Neural cell (in vitro differentiated cells): ENCODE data around the gene H1-8. TPM values are rescaled to one million over a fixed set of nuclear protein-coding genes. Genes with fewer than 3 reads are reported as not detected.

Experiments
- H2AFZ ChIP-seq: fragments of 200-600, 300-800 bp; sonication (generic), shearing (Covaris generic); 2 replicates; pipeline ENCODE4 v1.6.0; 2014; ENCODE audit warnings: low read depth, mild to moderate bottlenecking, antibody characterized with exemption, low read length, moderate library complexity
- H3F3A ChIP-seq: fragments of 200-600 bp; shearing (Covaris generic); 2 replicates; pipeline ENCODE4 v1.6.1; 2016; ENCODE audit warnings: mild to moderate bottlenecking, moderate library complexity, mixed read lengths, antibody characterized with exemption, low read length; ENCODE audit not compliant: insufficient read depth, poor library complexity, severe bottlenecking
- H3K27ac ChIP-seq: fragments of 200-600, 300-800 bp; sonication (generic), shearing (Covaris generic); 2 replicates; pipeline ENCODE4 v1.5.1; 2014; ENCODE audit warnings: mild to moderate bottlenecking, low read length, moderate library complexity
- H3K27me3 ChIP-seq: fragments of 300-800, 200-600 bp; sonication (generic), shearing (Covaris generic); 2 replicates; pipeline ENCODE4 v1.6.0; 2014; ENCODE audit warnings: mild to moderate bottlenecking, low read depth, low read length, moderate library complexity; ENCODE audit not compliant: insufficient read depth
- H3K36me3 ChIP-seq: fragments of 300-800, 200-600 bp; sonication (generic), shearing (Covaris generic); 2 replicates; pipeline ENCODE4 v1.5.1; 2014; ENCODE audit warnings: mild to moderate bottlenecking, antibody characterized with exemption, low read length, moderate library complexity; ENCODE audit not compliant: insufficient read depth
- H3K4me2 ChIP-seq: fragments of 300-800, 200-600 bp; sonication (generic), shearing (Covaris generic); 2 replicates; pipeline ENCODE4 v1.6.0; 2014; ENCODE audit warnings: mild to moderate bottlenecking, low read length
- H3K4me3 ChIP-seq: fragments of 300-800, 200-600 bp; sonication (generic), shearing (Covaris generic); 2 replicates; pipeline ENCODE4 v1.5.1; 2014; ENCODE audit warnings: mild to moderate bottlenecking, low read length, moderate library complexity
- H3K79me2 ChIP-seq: fragments of 200-600 bp; shearing (Covaris generic); replicated peaks from 2 replicates; pipeline ENCODE4 v1.6.0; 2014; ENCODE audit warnings: mild to moderate bottlenecking, low read length, moderate library complexity; ENCODE audit not compliant: insufficient read depth
- H3K9ac ChIP-seq: fragments of 300-800, 200-600 bp; sonication (generic), shearing (Covaris generic); 2 replicates; pipeline ENCODE4 v1.6.1; 2016; ENCODE audit warnings: mild to moderate bottlenecking, low read length, mixed read lengths
- H3K9me2 ChIP-seq: fragments of 200-600 bp; shearing (Covaris generic); 2 replicates; pipeline ENCODE4 v1.6.1; 2016; ENCODE audit warnings: mild to moderate bottlenecking, low read length, mixed read lengths; ENCODE audit not compliant: insufficient read depth
- H3K9me3 ChIP-seq: fragments of 200-600, 300-800 bp; sonication (generic), shearing (Covaris generic); 2 replicates; pipeline ENCODE4 v1.6.1; 2016; ENCODE audit warnings: mild to moderate bottlenecking, mixed run types, low read length, moderate library complexity, mixed read lengths
- H4K20me1 ChIP-seq: fragments of 200-600 bp; shearing (Covaris generic); 2 replicates; pipeline ENCODE4 v1.6.1; 2016; ENCODE audit warnings: mild to moderate bottlenecking, mixed run types; ENCODE audit not compliant: insufficient read depth
- EP300 ChIP-seq: fragments of 450-650 bp; conservative IDR thresholded peaks from 2 replicates; pipeline ENCODE4 v1.6.1; 2014; ENCODE audit warnings: antibody characterized with exemption, mild to moderate bottlenecking, moderate library complexity; ENCODE audit not compliant: poor library complexity, severe bottlenecking
- EZH2 ChIP-seq: fragments of 200-600, 300-800 bp; shearing (Covaris generic), sonication (generic); IDR thresholded peaks from 2 replicates; pipeline ENCODE4 v1.6.1; 2014; ENCODE audit warnings: antibody characterized with exemption, low read length, borderline replicate concordance, mild to moderate bottlenecking; ENCODE audit not compliant: insufficient read depth, poor library complexity, severe bottlenecking
- MXI1 ChIP-seq: fragments of 450-650 bp; conservative IDR thresholded peaks from 2 replicates; pipeline ENCODE4 v1.6.1; 2014; ENCODE audit warnings: antibody characterized with exemption, mild to moderate bottlenecking; ENCODE audit not compliant: poor library complexity, severe bottlenecking
- POLR2AphosphoS5 ChIP-seq: IDR thresholded peaks from 2 replicates; pipeline ENCODE4 v1.6.1; 2012
- RAD21 ChIP-seq: fragments of 450-650 bp; conservative IDR thresholded peaks from 2 replicates; pipeline ENCODE4 v1.6.1; 2014; ENCODE audit warnings: antibody characterized with exemption, mild to moderate bottlenecking, moderate library complexity
- SMC3 ChIP-seq: fragments of 450-650 bp; conservative IDR thresholded peaks from 2 replicates; pipeline ENCODE4 v1.6.1; 2014; ENCODE audit warnings: antibody characterized with exemption, mild to moderate bottlenecking, moderate library complexity; ENCODE audit not compliant: poor library complexity
- TAF1 ChIP-seq: IDR thresholded peaks from 2 replicates; pipeline ENCODE4 v1.6.1; 2012; ENCODE audit warnings: low read depth
- polyA plus RNA-seq: library from polyadenylated mRNA; depleted of rRNA; stranded (reverse); fragments of >200 nt; gene quantifications from 2 replicates; pipeline ENCODE4 v1.2.3, GENCODE V29; 2014
- TF ChIP-seq, protein P1 (sequence below): fragments of 450-650 bp; IDR thresholded peaks from 2 replicates; pipeline ENCODE4 v1.5.1; 2014; ENCODE audit warnings: antibody characterized with exemption, mild to moderate bottlenecking, moderate library complexity; ENCODE audit not compliant: poor library complexity, severe bottlenecking
- TF ChIP-seq, protein P2 (sequence below): IDR thresholded peaks from 2 replicates; pipeline ENCODE4 v1.6.1; 2012; ENCODE audit warnings: borderline replicate concordance

Gene H1-8
- polyA plus RNA-seq, 1 donor from 2014 or later: not detected

DNA sequence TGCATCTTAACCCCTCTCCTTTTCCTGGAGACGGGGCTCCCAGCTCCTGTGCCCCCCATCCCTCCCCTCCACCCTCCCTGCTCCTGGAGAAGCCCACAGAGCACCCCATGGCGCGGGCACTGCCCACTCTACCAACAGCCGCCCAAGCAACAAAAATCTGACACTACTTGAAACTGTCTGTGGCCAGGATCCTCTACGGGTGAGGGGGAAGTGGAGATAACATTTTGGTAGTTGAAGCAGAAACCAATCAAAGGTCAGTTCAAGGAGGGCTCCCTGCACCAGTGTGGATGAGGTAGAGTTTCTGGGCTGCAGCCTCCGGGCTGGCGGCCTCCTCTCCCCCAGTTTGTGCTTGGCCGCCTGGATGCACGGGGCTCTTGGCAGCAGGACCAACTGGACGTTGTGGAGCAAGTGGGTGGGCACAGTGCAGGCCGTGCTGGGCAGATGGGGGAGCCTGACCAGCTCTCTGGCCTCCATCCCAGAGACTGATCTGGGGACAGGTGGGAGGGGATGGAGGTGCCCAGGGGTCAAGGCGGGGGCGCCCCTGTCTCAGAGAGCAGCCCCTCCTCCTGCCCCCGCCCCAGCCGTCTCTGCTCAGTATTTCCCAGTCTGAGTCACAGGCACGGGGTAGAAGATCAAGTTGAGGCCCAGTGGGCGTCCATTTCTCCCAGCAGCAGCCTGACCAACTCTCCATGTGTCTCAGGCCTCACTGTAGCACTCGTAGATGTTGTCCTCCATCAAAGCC lies 12.8 kb downstream of the H1-8 start:
- H3K9me2 ChIP-seq: no peaks in the 10 kb centered on the region
- no peaks in the 10 kb centered on the region for H3K9me3 ChIP-seq
- no peak for TF ChIP-seq SMC3
- no peak for TF ChIP-seq POLR2AphosphoS5
- TF ChIP-seq MXI1: no peak
- TF ChIP-seq, protein P1, sequence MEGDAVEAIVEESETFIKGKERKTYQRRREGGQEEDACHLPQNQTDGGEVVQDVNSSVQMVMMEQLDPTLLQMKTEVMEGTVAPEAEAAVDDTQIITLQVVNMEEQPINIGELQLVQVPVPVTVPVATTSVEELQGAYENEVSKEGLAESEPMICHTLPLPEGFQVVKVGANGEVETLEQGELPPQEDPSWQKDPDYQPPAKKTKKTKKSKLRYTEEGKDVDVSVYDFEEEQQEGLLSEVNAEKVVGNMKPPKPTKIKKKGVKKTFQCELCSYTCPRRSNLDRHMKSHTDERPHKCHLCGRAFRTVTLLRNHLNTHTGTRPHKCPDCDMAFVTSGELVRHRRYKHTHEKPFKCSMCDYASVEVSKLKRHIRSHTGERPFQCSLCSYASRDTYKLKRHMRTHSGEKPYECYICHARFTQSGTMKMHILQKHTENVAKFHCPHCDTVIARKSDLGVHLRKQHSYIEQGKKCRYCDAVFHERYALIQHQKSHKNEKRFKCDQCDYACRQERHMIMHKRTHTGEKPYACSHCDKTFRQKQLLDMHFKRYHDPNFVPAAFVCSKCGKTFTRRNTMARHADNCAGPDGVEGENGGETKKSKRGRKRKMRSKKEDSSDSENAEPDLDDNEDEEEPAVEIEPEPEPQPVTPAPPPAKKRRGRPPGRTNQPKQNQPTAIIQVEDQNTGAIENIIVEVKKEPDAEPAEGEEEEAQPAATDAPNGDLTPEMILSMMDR: no peak
- no peak overlapping the region for H3K27ac ChIP-seq
- H2AFZ ChIP-seq: no peak overlapping the region
- H3K36me3 ChIP-seq: no peaks in the 10 kb centered on the region
- no peak overlapping the region for H3K4me3 ChIP-seq
- H3K27me3 ChIP-seq: no peaks in the 10 kb centered on the region
- no peaks in the 10 kb centered on the region for H4K20me1 ChIP-seq
- no peak overlapping the region for H3K9ac ChIP-seq
- H3F3A ChIP-seq: no peaks in the 10 kb centered on the region
- H3K79me2 ChIP-seq: no peaks in the 10 kb centered on the region
- H3K4me2 ChIP-seq: no peak overlapping the region

DNA sequence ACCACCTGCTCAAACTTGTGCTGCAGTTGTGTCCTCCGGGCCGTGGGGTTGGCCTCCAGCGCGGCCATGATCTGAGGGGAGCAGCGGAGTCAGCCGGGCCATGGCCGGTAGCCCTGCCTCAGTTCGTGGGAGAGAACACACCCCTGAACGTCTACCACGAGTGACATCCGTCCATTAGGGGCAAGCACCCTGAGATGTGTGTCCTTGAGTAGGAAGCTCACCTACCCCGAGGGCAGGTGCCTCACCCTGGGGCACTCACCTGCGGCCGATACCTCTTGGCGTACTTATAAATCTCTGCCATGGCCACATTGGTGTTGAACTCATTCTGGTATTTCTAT lies 13.4 kb downstream of the H1-8 start:
- Histone ChIP-seq H4K20me1 (no peaks in the 10 kb centered on the region), H3K9me3 (no peaks in the 10 kb centered on the region), H3K27me3 (no peaks in the 10 kb centered on the region), H3K79me2 (no peaks in the 10 kb centered on the region), H3K27ac (no peak overlapping the region), H3K4me2 (no peak overlapping the region), H3K36me3 (no peaks in the 10 kb centered on the region), H3K4me3 (no peak overlapping the region), H2AFZ (no peak overlapping the region), H3K9me2 (no peaks in the 10 kb centered on the region), H3K9ac (no peak overlapping the region), H3F3A (no peaks in the 10 kb centered on the region)
- TF ChIP-seq POLR2AphosphoS5 (no peak), RAD21 (no peak), EP300 (no peak), SMC3 (no peak), MXI1 (no peak), TAF1 (no peak), EZH2 (no peak)
- TF ChIP-seq, protein P2, sequence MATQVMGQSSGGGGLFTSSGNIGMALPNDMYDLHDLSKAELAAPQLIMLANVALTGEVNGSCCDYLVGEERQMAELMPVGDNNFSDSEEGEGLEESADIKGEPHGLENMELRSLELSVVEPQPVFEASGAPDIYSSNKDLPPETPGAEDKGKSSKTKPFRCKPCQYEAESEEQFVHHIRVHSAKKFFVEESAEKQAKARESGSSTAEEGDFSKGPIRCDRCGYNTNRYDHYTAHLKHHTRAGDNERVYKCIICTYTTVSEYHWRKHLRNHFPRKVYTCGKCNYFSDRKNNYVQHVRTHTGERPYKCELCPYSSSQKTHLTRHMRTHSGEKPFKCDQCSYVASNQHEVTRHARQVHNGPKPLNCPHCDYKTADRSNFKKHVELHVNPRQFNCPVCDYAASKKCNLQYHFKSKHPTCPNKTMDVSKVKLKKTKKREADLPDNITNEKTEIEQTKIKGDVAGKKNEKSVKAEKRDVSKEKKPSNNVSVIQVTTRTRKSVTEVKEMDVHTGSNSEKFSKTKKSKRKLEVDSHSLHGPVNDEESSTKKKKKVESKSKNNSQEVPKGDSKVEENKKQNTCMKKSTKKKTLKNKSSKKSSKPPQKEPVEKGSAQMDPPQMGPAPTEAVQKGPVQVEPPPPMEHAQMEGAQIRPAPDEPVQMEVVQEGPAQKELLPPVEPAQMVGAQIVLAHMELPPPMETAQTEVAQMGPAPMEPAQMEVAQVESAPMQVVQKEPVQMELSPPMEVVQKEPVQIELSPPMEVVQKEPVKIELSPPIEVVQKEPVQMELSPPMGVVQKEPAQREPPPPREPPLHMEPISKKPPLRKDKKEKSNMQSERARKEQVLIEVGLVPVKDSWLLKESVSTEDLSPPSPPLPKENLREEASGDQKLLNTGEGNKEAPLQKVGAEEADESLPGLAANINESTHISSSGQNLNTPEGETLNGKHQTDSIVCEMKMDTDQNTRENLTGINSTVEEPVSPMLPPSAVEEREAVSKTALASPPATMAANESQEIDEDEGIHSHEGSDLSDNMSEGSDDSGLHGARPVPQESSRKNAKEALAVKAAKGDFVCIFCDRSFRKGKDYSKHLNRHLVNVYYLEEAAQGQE: no peak
- TF ChIP-seq, protein P1: no peak
